ENCODE data around the gene PLA2G2D.

GRCh38 chr1:20137604-20138003 is 18.3 kb upstream of the PLA2G2D start:
- TF ChIP-seq CTCF (conservative IDR thresholded peaks at IDR 0.05; ENCODE audit: low read depth, low read length) (no peak), EZH2 (IDR thresholded peaks at IDR 0.05; ENCODE audit: borderline replicate concordance, low read depth, low read length, poor library complexity, severe bottlenecking) (no peak)
